ENCODE data around the gene ZNF862. TPM values are rescaled to one million over a fixed set of nuclear protein-coding genes. Genes with fewer than 3 reads are reported as not detected.
A peak's percentile ranks its signal among the peaks of the same experiment; 100 is the strongest.

The ZNF862 gene
- total RNA-seq, 2 experiments from 2014 or later: 31.4 to 32.5 TPM

- Mint-ChIP-seq H3K27me3 (peaks cover 22% of the 10 kb centered on the region), H3K4me1 (peaks cover 8% of the 10 kb centered on the region), H3K9me3 (no peaks in the 10 kb centered on the region), H3K27ac (no peak overlapping the region), H3K4me3 (no peak overlapping the region), H3K36me3 (ENCODE audit: low read depth) (no peaks in the 10 kb centered on the region)
- no peak for DNase-seq
- POLR2A ChIA-PET: no interaction called here
- CTCF ChIA-PET: no interaction called here
These were observed 4.6 kb upstream of the ZNF862 start for GRCh38 chr7:149833495-149834130.

- no peak overlapping the region for H3K27ac Mint-ChIP-seq
- H3K36me3 Mint-ChIP-seq (ENCODE audit: low read depth): peaks cover 6% of the 10 kb centered on the region
- peaks cover 17% of the 10 kb centered on the region for H3K4me1 Mint-ChIP-seq
- no peak overlapping the region for H3K4me3 Mint-ChIP-seq
- H3K27me3 Mint-ChIP-seq: peaks cover 22% of the 10 kb centered on the region
- ChIA-PET CTCF (no interaction called here), POLR2A (no interaction called here)
- DNase-seq: no peak
- H3K9me3 Mint-ChIP-seq: no peaks in the 10 kb centered on the region
These were observed 3.6 kb upstream of the ZNF862 start for GRCh38 chr7:149834601-149835000.

GRCh38 chr7:149836434-149836833 is 1.7 kb upstream of the ZNF862 start:
- Mint-ChIP-seq H3K4me3 (no peak overlapping the region), H3K27ac (no peak overlapping the region), H3K27me3 (peaks cover 20% of the 10 kb centered on the region), H3K9me3 (no peaks in the 10 kb centered on the region), H3K4me1 (peaks cover 23% of the 10 kb centered on the region), H3K36me3 (ENCODE audit: low read depth) (peaks cover 7% of the 10 kb centered on the region)
- ChIA-PET POLR2A (no interaction called here), CTCF (no interaction called here)
- DNase-seq: no peak

- H3K4me3 Mint-ChIP-seq: peak overlapping the region; percentile 86
- H3K4me1 Mint-ChIP-seq: peaks cover 23% of the 10 kb centered on the region
- H3K36me3 Mint-ChIP-seq (ENCODE audit: low read depth): peaks cover 7% of the 10 kb centered on the region
- ChIA-PET CTCF (interaction anchor here (0.6 to 2.8 kb wide), 7 partner anchors 11 to 302 kb away, joined by 3 to 13 read pairs (median 4); no protein-coding TSS in a partner anchor), POLR2A (interaction anchor here (0.6 to 3.3 kb wide), 7 partner anchors 17 to 377 kb away, joined by 3 to 49 read pairs (median 4); partner anchors contain the start of gene ZNF777)
- H3K27me3 Mint-ChIP-seq: peaks cover 15% of the 10 kb centered on the region
- no peaks in the 10 kb centered on the region for H3K9me3 Mint-ChIP-seq
- no peak overlapping the region for H3K27ac Mint-ChIP-seq
- DNase-seq: no peak
These were observed 481 bp upstream of the ZNF862 start for GRCh38 chr7:149837564-149838223.

GRCh38 chr7:149838992-149839408 is 825 bp downstream of the ZNF862 start:
- peaks cover 24% of the 10 kb centered on the region for H3K4me1 Mint-ChIP-seq
- CTCF ChIA-PET: interaction anchor here (1.3 to 2.8 kb wide), 4 partner anchors 10 to 44 kb away, joined by 3 to 13 read pairs (median 8); no protein-coding TSS in a partner anchor
- H3K27ac Mint-ChIP-seq: peak overlapping the region; percentile 54
- DNase-seq: no peak
- peak overlapping the region; percentile 86 for H3K4me3 Mint-ChIP-seq
- no peaks in the 10 kb centered on the region for H3K9me3 Mint-ChIP-seq
- POLR2A ChIA-PET: interaction anchor here (0.9 to 3.3 kb wide), 8 partner anchors 8 to 44 kb away, joined by 3 to 49 read pairs (median 6); no protein-coding TSS in a partner anchor
- H3K36me3 Mint-ChIP-seq (ENCODE audit: low read depth): peaks cover 7% of the 10 kb centered on the region
- peaks cover 15% of the 10 kb centered on the region for H3K27me3 Mint-ChIP-seq

- H3K4me3 Mint-ChIP-seq: peak overlapping the region; percentile 86
- CTCF ChIA-PET: interaction anchor here (0.9 to 2.8 kb wide), 7 partner anchors 9 to 43 kb away, joined by 3 to 13 read pairs (median 6); no protein-coding TSS in a partner anchor
- H3K9me3 Mint-ChIP-seq: no peaks in the 10 kb centered on the region
- no peak for DNase-seq
- H3K4me1 Mint-ChIP-seq: peaks cover 26% of the 10 kb centered on the region
- no peak overlapping the region for H3K27ac Mint-ChIP-seq
- POLR2A ChIA-PET: interaction anchor here (1.0 to 3.3 kb wide), 7 partner anchors 9 to 42 kb away, joined by 3 to 49 read pairs (median 8); no protein-coding TSS in a partner anchor
- H3K36me3 Mint-ChIP-seq (ENCODE audit: low read depth): peaks cover 7% of the 10 kb centered on the region
- H3K27me3 Mint-ChIP-seq: peaks cover 7% of the 10 kb centered on the region
These were observed 1.8 kb downstream of the ZNF862 start for GRCh38 chr7:149839933-149840332.

GRCh38 chr7:149843566-149843965 is 5.4 kb downstream of the ZNF862 start:
- H3K27me3 Mint-ChIP-seq: no peaks in the 10 kb centered on the region
- no peaks in the 10 kb centered on the region for H3K9me3 Mint-ChIP-seq
- CTCF ChIA-PET: interaction anchor here (1.3 kb wide), 1 partner anchor 181 kb away, joined by 3 read pairs; no protein-coding TSS in a partner anchor
- no peak overlapping the region for H3K27ac Mint-ChIP-seq
- no peak for DNase-seq
- peaks cover 13% of the 10 kb centered on the region for H3K36me3 Mint-ChIP-seq (ENCODE audit: low read depth)
- POLR2A ChIA-PET: interaction anchor here (1.1 kb wide), 1 partner anchor 22 kb away, joined by 5 read pairs; no protein-coding TSS in a partner anchor
- H3K4me3 Mint-ChIP-seq: no peak overlapping the region
- peaks cover 17% of the 10 kb centered on the region for H3K4me1 Mint-ChIP-seq

GRCh38 chr7:149844445-149844844 is 6.3 kb downstream of the ZNF862 start:
- Mint-ChIP-seq H3K27ac (no peak overlapping the region), H3K27me3 (no peaks in the 10 kb centered on the region), H3K9me3 (no peaks in the 10 kb centered on the region), H3K36me3 (ENCODE audit: low read depth) (peaks cover 8% of the 10 kb centered on the region), H3K4me3 (no peak overlapping the region), H3K4me1 (peaks cover 10% of the 10 kb centered on the region)
- ChIA-PET CTCF (interaction anchor here (0.5 to 1.3 kb wide), 2 partner anchors 182 to 911 kb away, joined by 3 read pairs; no protein-coding TSS in a partner anchor), POLR2A (no interaction called here)
- no peak for DNase-seq

GRCh38 chr7:149845257-149845980 is 7.2 kb downstream of the ZNF862 start:
- no peaks in the 10 kb centered on the region for H3K27me3 Mint-ChIP-seq
- peaks cover 4% of the 10 kb centered on the region for H3K4me1 Mint-ChIP-seq
- POLR2A ChIA-PET: no interaction called here
- no peak overlapping the region for H3K27ac Mint-ChIP-seq
- no peaks in the 10 kb centered on the region for H3K9me3 Mint-ChIP-seq
- peaks cover 11% of the 10 kb centered on the region for H3K36me3 Mint-ChIP-seq (ENCODE audit: low read depth)
- H3K4me3 Mint-ChIP-seq: no peak overlapping the region
- no peak for DNase-seq
- CTCF ChIA-PET: no interaction called here

- CTCF ChIA-PET: no interaction called here
- POLR2A ChIA-PET: interaction anchor here (1.4 kb wide), 1 partner anchor 7 kb away, joined by 3 read pairs; no protein-coding TSS in a partner anchor
- Mint-ChIP-seq H3K4me3 (no peak overlapping the region), H3K27me3 (no peaks in the 10 kb centered on the region), H3K27ac (no peak overlapping the region), H3K4me1 (peaks cover 2% of the 10 kb centered on the region), H3K36me3 (ENCODE audit: low read depth) (peaks cover 11% of the 10 kb centered on the region), H3K9me3 (no peaks in the 10 kb centered on the region)
- DNase-seq: no peak
These were observed 7.8 kb downstream of the ZNF862 start for GRCh38 chr7:149846021-149846420.

GRCh38 chr7:149846436-149847046 is 8.4 kb downstream of the ZNF862 start:
- Mint-ChIP-seq H3K4me1 (peaks cover 2% of the 10 kb centered on the region), H3K36me3 (ENCODE audit: low read depth) (peaks cover 11% of the 10 kb centered on the region), H3K27ac (no peak overlapping the region), H3K4me3 (no peak overlapping the region), H3K9me3 (no peaks in the 10 kb centered on the region), H3K27me3 (no peaks in the 10 kb centered on the region)
- ChIA-PET POLR2A (interaction anchor here (0.9 to 1.4 kb wide), 2 partner anchors 8 to 19 kb away, joined by 3 read pairs; no protein-coding TSS in a partner anchor), CTCF (interaction anchor here (0.9 kb wide), 1 partner anchor 15 kb away, joined by 3 read pairs; no protein-coding TSS in a partner anchor)
- no peak for DNase-seq

GRCh38 chr7:149849174-149849573 is 11.0 kb downstream of the ZNF862 start:
- ChIA-PET CTCF (interaction anchor here (1.1 to 1.9 kb wide), 4 partner anchors 10 to 34 kb away, joined by 3 to 8 read pairs (median 4); partner anchors contain the start of gene ZNF862), POLR2A (interaction anchor here (0.6 to 2.5 kb wide), 4 partner anchors 10 to 1162 kb away, joined by 3 to 10 read pairs (median 8); no protein-coding TSS in a partner anchor)
- no peak overlapping the region for H3K27ac Mint-ChIP-seq
- DNase-seq: no peak
- no peaks in the 10 kb centered on the region for H3K9me3 Mint-ChIP-seq
- H3K27me3 Mint-ChIP-seq: no peaks in the 10 kb centered on the region
- peaks cover 18% of the 10 kb centered on the region for H3K36me3 Mint-ChIP-seq (ENCODE audit: low read depth)
- H3K4me1 Mint-ChIP-seq: peaks cover 2% of the 10 kb centered on the region
- H3K4me3 Mint-ChIP-seq: no peak overlapping the region
